DND-41 (cell line): ENCODE measurements around the gene AHCY.
"Not testable (repeated sequence)": the region's sequence is repeated elsewhere in the genome, so short reads cannot be mapped to it uniquely, and the experiment has no call there.

Source experiments
- EZH2 ChIP-seq: IDR thresholded peaks from 3 replicates; pipeline ENCODE4 v1.6.1; 2012; ENCODE audit warnings: borderline replicate concordance, low read depth, mild to moderate bottlenecking, moderate library complexity, low read length, inconsistent platforms; ENCODE audit not compliant: severe bottlenecking
- TF ChIP-seq, protein P1 (sequence below): IDR thresholded peaks from 2 replicates; pipeline ENCODE4 v1.5.1; 2012; ENCODE audit warnings: borderline replicate concordance, low read length, moderate library complexity, mild to moderate bottlenecking; ENCODE audit not compliant: poor library complexity, severe bottlenecking; ENCODE audit errors: extremely low read depth

DNA sequence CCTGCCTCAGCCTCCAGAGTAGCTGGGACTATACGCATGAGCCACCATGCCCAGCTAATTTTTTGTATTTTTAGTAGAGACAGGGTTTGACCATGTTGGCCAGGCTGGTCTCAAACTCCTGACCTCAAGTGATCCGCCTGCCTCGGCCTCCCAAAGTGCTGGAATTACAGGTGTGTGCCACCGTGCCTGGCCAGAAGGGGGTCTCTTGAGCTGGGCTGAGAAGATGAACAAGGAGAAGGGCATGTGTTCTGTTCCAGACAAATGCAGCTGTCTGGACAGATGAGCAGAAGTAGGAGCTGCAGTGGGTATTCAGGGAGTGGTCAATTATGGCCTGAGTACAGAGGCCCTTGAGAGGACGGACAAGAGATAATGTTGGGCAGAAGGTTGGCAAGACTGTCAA, 15.7 kb downstream of the AHCY start:
- TF ChIP-seq, protein P1, sequence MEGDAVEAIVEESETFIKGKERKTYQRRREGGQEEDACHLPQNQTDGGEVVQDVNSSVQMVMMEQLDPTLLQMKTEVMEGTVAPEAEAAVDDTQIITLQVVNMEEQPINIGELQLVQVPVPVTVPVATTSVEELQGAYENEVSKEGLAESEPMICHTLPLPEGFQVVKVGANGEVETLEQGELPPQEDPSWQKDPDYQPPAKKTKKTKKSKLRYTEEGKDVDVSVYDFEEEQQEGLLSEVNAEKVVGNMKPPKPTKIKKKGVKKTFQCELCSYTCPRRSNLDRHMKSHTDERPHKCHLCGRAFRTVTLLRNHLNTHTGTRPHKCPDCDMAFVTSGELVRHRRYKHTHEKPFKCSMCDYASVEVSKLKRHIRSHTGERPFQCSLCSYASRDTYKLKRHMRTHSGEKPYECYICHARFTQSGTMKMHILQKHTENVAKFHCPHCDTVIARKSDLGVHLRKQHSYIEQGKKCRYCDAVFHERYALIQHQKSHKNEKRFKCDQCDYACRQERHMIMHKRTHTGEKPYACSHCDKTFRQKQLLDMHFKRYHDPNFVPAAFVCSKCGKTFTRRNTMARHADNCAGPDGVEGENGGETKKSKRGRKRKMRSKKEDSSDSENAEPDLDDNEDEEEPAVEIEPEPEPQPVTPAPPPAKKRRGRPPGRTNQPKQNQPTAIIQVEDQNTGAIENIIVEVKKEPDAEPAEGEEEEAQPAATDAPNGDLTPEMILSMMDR, result not testable (repeated sequence)
- not testable (repeated sequence) for TF ChIP-seq EZH2
